ENCODE measurements around the gene STMND1. TPM values are rescaled to one million over a fixed set of nuclear protein-coding genes. Genes with fewer than 3 reads are reported as not detected.

STMND1 gene
- polyA plus RNA-seq, 1 donor from 2014 or later, result 0.59 TPM

DNA sequence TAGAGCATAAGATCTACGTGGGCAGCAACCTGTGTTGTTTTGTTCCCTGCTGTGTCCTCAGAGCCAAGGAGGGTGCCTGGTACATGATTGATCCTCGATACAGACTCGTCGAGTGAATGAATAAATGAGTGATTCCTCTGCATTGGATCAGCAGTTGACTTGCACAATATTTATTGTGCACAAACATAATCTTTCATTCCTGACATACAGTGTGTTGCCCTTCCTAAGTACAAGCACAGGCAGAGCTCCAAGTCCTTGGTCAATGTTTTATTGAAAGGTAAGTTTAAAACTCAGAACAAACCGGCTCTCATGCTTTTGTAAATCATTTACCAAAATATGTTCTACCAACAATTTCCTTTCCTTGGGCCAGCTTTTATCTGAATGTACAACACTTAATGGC lies 57.4 kb downstream of the STMND1 start (continued):
- no peak for TF ChIP-seq SMC3 (conservative IDR thresholded peaks at IDR 0.05; ENCODE audit: poor library complexity)

DNA sequence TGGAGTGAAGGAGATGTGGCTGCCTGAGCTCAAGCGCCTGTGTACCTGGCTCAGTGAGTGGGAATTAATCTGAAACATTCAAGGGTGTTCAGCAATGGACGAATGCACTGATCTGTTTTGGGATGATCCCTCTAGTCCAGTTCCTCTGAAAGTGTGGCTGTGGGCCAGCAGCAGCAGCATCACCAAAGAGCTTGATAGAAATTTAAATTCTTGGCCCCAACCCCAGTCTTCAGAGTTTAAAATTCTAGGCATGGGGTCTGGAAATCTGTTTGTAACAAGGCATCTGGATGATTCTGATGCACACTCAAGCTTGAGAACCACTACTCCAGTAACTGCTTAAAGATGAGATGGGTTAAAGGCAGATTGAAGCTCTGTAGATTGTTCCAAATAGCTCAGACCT lies 59.2 kb downstream of the STMND1 start:
- no peaks in the 10 kb centered on the region for H3K36me3 ChIP-seq (ENCODE audit: insufficient read depth, low read length)
- H3K4me2 ChIP-seq (ENCODE audit: low read length), result no peak overlapping the region
- no peaks in the 10 kb centered on the region for H3K9me2 ChIP-seq (ENCODE audit: insufficient read depth, low read length)
- no peak overlapping the region for H2AFZ ChIP-seq (ENCODE audit: low read depth, low read length)
- H4K20me1 ChIP-seq (ENCODE audit: insufficient read depth), result no peaks in the 10 kb centered on the region
- no peak overlapping the region for H3K4me3 ChIP-seq (ENCODE audit: low read length)
- no peak overlapping the region for H3K27ac ChIP-seq (ENCODE audit: low read length)
- TF ChIP-seq MXI1 (conservative IDR thresholded peaks at IDR 0.05; ENCODE audit: poor library complexity, severe bottlenecking), result no peak
- no peak for TF ChIP-seq SMC3 (conservative IDR thresholded peaks at IDR 0.05; ENCODE audit: poor library complexity)
- TF ChIP-seq POLR2AphosphoS5 (IDR thresholded peaks at IDR 0.05), result no peak
- no peak for TF ChIP-seq RAD21 (conservative IDR thresholded peaks at IDR 0.05)
- TF ChIP-seq TAF1 (IDR thresholded peaks at IDR 0.05; ENCODE audit: low read depth), result no peak
- TF ChIP-seq EZH2 (IDR thresholded peaks at IDR 0.05; ENCODE audit: borderline replicate concordance, insufficient read depth, low read length, poor library complexity, severe bottlenecking), result no peak
- no peak for TF ChIP-seq EP300 (conservative IDR thresholded peaks at IDR 0.05; ENCODE audit: poor library complexity, severe bottlenecking)
- TF ChIP-seq, protein P1, sequence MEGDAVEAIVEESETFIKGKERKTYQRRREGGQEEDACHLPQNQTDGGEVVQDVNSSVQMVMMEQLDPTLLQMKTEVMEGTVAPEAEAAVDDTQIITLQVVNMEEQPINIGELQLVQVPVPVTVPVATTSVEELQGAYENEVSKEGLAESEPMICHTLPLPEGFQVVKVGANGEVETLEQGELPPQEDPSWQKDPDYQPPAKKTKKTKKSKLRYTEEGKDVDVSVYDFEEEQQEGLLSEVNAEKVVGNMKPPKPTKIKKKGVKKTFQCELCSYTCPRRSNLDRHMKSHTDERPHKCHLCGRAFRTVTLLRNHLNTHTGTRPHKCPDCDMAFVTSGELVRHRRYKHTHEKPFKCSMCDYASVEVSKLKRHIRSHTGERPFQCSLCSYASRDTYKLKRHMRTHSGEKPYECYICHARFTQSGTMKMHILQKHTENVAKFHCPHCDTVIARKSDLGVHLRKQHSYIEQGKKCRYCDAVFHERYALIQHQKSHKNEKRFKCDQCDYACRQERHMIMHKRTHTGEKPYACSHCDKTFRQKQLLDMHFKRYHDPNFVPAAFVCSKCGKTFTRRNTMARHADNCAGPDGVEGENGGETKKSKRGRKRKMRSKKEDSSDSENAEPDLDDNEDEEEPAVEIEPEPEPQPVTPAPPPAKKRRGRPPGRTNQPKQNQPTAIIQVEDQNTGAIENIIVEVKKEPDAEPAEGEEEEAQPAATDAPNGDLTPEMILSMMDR (IDR thresholded peaks at IDR 0.05; ENCODE audit: poor library complexity, severe bottlenecking), result no peak
- TF ChIP-seq, protein P2, sequence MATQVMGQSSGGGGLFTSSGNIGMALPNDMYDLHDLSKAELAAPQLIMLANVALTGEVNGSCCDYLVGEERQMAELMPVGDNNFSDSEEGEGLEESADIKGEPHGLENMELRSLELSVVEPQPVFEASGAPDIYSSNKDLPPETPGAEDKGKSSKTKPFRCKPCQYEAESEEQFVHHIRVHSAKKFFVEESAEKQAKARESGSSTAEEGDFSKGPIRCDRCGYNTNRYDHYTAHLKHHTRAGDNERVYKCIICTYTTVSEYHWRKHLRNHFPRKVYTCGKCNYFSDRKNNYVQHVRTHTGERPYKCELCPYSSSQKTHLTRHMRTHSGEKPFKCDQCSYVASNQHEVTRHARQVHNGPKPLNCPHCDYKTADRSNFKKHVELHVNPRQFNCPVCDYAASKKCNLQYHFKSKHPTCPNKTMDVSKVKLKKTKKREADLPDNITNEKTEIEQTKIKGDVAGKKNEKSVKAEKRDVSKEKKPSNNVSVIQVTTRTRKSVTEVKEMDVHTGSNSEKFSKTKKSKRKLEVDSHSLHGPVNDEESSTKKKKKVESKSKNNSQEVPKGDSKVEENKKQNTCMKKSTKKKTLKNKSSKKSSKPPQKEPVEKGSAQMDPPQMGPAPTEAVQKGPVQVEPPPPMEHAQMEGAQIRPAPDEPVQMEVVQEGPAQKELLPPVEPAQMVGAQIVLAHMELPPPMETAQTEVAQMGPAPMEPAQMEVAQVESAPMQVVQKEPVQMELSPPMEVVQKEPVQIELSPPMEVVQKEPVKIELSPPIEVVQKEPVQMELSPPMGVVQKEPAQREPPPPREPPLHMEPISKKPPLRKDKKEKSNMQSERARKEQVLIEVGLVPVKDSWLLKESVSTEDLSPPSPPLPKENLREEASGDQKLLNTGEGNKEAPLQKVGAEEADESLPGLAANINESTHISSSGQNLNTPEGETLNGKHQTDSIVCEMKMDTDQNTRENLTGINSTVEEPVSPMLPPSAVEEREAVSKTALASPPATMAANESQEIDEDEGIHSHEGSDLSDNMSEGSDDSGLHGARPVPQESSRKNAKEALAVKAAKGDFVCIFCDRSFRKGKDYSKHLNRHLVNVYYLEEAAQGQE (IDR thresholded peaks at IDR 0.05; ENCODE audit: borderline replicate concordance), result no peak
- no peaks in the 10 kb centered on the region for H3K9me3 ChIP-seq (ENCODE audit: low read length)
- no peak overlapping the region for H3K9ac ChIP-seq (ENCODE audit: low read length)
- H3F3A ChIP-seq (ENCODE audit: insufficient read depth, low read length, poor library complexity, severe bottlenecking), result no peaks in the 10 kb centered on the region
- H3K79me2 ChIP-seq (replicated peaks; ENCODE audit: insufficient read depth, low read length), result no peaks in the 10 kb centered on the region
- H3K27me3 ChIP-seq (ENCODE audit: insufficient read depth, low read depth, low read length), result no peaks in the 10 kb centered on the region

DNA sequence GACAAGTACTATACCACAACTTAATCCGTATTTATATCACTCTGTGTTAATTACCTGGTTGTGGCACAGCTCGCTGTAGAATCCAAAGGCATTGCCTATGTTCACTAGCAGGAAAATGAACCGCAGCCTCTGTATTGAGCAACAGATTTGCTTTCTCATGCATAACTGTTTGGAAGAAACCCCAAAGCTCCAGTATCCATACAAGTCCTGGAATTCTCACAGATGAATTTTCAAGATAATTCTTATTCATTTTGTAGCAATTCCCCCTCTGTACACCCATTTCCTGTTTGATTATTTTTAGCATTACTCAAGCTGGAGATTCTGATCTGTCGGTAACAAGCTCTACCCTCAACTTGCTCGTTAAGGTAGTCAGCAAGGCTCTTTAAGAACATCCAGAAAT lies 63.5 kb downstream of the STMND1 start:
- Histone ChIP-seq H3K4me2 (ENCODE audit: low read length) (no peak overlapping the region), H4K20me1 (ENCODE audit: insufficient read depth) (no peaks in the 10 kb centered on the region), H3K9ac (ENCODE audit: low read length) (no peak overlapping the region), H3K27me3 (ENCODE audit: insufficient read depth, low read depth, low read length) (no peaks in the 10 kb centered on the region), H3K9me2 (ENCODE audit: insufficient read depth, low read length) (no peaks in the 10 kb centered on the region), H3K79me2 (replicated peaks; ENCODE audit: insufficient read depth, low read length) (no peaks in the 10 kb centered on the region), H3F3A (ENCODE audit: insufficient read depth, low read length, poor library complexity, severe bottlenecking) (no peaks in the 10 kb centered on the region), H3K9me3 (ENCODE audit: low read length) (no peaks in the 10 kb centered on the region), H2AFZ (ENCODE audit: low read depth, low read length) (no peak overlapping the region), H3K36me3 (ENCODE audit: insufficient read depth, low read length) (no peaks in the 10 kb centered on the region), H3K27ac (ENCODE audit: low read length) (no peak overlapping the region), H3K4me3 (ENCODE audit: low read length) (no peak overlapping the region)
- TF ChIP-seq, protein P1 (IDR thresholded peaks at IDR 0.05; ENCODE audit: poor library complexity, severe bottlenecking), result no peak
- TF ChIP-seq EZH2 (IDR thresholded peaks at IDR 0.05; ENCODE audit: borderline replicate concordance, insufficient read depth, low read length, poor library complexity, severe bottlenecking), result no peak
- no peak for TF ChIP-seq SMC3 (conservative IDR thresholded peaks at IDR 0.05; ENCODE audit: poor library complexity)

All from neural cell (in vitro differentiated cells).